GM18505 (cell line): ENCODE data around the gene TTLL1.
"Not testable (repeated sequence)": the region's sequence is repeated elsewhere in the genome, so short reads cannot be mapped to it uniquely, and the experiment has no call there.

Source experiments
- ATAC-seq: cut with Tn5 transposase; IDR thresholded peaks from one replicate; pipeline ENCODE4 v1.9.1; 2021; ENCODE audit not compliant: unreplicated experiment
- POLR2A ChIP-seq: IDR thresholded peaks from 4 replicates; pipeline ENCODE4 v1.6.1; 2011; ENCODE audit warnings: borderline replicate concordance; ENCODE audit not compliant: insufficient read depth, insufficient read length; ENCODE audit errors: extremely low read depth

Gene TTLL1

GRCh38 chr22:43060183-43060582 lies 29.0 kb downstream of the TTLL1 start:
- no peak for ATAC-seq
- no peak for TF ChIP-seq POLR2A

DNA sequence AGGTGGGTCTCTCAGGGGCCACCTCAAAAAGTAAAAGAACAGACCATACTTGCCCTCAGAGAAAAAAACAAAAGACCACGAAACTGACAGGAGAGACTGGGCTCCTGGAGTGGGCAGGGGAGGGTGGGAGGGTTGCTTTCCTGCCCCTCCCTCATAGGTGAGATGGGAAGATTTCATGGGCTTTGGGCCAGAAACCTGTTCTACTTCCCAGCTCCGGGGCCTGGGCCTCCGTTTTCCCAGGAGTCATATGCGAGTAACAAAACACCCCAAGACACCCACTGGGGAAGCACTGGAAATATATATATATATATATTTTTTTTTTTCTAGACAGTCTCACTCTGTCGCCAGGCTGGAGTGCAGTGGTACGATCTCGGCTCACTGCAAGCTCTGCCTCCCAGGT lies 31.6 kb downstream of the TTLL1 start:
- TF ChIP-seq POLR2A = no peak
- no peak for ATAC-seq

DNA sequence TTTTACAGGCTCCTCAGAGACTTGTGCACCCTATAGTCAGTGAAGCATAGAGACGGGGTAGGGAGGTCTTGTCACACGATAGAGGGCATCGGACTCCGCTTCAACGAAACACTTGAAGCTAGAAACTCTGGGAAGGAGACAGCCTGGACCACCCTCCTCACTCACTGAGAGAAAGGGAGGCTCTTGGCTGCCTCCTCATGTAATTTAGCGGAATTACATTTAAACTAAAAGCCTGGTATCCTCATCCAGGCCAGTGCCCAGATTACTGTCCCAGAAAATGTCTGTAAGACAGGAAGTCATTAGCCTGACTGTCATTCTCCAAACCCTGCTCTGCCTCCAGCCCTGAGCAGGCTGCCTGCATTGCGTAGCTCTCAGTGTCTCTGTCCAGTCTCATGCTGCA lies 36.0 kb downstream of the TTLL1 start:
- ATAC-seq = no peak
- no peak for TF ChIP-seq POLR2A

DNA sequence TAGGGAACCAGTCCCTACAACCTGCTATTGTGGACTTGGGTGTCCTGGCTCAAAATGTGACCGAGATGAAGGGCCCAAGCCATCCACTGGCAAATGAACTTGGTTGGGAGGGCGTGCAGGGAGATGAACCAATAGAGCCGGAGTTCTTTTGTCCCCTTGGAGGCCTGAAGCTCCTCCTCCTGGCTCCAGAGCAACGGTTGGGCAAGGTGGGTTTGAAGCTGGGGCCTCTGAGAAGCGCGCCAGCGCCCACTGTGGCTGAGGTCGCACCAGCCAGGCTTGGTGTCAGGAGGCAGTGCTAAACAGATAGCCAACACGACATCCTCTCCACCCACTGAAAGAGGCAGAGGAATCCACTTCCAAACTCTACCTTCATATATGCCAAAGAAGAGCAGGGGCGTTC lies 38.2 kb downstream of the TTLL1 start:
- no peak for TF ChIP-seq POLR2A
- no peak for ATAC-seq

DNA sequence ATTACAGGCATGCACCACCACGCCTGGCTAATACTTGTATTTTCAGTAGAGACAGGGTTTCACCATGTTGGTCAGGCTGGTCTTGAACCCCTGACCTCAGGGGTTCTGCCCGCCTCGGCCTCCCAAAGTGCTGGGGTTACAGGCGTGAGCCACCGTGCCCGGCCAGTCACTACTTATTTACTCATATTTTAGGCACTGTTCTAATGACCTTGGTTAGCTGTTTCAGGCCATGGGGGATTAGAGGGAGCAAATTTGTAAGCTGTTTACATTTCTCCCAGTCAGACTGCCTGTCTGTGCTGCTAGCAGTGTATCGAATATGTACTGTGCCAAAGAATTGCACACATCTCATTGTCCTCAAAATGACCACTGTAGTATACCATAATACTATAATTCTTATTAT lies 41.6 kb downstream of the TTLL1 start:
- no peak for ATAC-seq
- TF ChIP-seq POLR2A = no peak

DNA sequence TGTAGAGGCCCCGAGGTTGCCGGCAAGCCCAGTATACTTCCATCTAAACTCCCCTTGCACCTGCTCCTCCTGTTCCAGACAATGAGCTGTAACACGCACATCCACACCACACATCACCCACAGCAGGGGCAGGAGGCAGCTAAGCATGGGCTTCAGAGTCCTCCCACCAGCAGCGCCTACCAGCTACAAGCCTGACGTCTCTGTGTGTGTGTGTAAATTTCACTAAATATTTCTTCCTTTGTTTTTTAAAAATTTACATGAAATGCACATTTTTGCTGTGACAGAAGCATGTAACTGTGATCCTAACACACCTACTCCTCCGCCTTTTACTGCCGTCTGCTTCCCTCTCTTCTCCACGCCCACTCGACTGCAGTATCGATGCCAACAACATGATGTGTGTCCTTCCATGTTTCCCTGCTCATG lies 44.9 kb downstream of the TTLL1 start:
- no peak for TF ChIP-seq POLR2A
- no peak for ATAC-seq

DNA sequence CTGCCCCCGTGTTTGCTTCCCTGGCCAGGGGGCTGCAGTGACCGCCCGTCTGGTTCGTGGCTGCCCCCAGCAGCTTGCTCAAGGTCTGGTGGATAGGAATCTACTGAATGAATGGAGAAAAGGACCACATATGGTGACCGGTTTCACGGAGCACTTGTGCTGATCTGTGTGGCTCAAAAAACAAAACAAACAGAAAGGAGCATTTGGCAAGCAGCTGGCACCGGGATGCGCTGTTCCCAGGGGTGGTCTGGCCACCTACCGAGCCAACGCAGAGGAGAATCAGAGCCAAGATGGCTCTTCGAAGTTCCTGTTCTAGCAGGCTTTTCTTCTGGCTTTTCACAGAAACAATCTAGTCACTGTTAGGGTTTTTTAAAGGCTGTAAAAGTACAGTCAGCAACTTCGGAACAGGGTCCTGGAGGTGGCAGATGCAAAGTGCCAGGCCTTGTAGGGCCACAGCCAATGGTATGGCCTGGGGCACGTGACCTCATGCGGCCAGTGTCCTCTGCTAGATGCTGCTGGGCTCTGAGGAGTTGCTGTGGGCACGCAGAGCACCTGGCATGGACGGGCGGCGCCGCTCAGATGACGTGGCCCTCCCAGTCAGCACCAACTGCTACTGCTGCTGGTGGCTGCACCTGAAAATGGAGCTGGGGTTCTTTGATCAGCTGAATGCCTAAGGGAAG lies 47.0 kb downstream of the TTLL1 start:
- no peak for TF ChIP-seq POLR2A
- ATAC-seq = no peak

DNA sequence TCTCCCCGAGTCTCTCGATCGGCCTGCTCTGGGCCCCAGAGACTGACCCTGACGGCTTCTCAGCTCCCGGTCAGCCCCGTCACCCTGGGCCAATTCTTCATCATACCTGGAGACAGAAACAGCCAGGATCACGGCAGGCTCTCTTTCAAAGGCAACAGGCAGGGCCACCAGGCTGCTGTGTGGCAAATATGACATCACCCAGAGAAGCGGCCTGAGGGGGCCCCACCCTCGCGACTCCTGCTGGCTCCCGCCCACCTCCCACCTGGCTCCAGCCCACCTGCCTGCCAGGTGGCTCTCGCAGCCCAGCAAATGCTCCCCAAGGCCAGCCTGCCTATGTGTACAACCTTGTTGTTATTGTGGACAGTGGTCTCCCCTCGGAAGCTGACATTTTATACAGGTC lies 49.4 kb downstream of the TTLL1 start:
- TF ChIP-seq POLR2A = no peak
- ATAC-seq = no peak

DNA sequence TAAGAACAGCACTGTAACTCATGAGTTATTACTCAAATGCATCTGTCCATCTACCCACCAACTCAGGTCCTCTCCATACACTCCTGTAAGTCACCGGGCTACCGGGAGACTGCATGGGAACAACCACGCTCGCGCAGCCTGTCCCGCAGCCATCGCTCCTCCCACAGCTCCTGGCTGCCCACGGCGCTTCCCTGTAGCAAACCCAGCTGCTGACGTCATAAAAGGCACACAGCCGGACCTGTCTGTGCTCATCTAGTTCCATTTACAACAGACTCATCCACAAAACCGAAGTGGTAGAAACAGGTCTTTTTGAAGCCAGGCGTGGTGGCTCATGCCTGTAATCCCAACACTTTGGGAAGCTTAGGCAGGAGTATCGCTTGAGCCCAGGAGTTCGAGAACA lies 50.9 kb downstream of the TTLL1 start:
- ATAC-seq = no peak
- no peak for TF ChIP-seq POLR2A

- no peak for ATAC-seq
- no peak for TF ChIP-seq POLR2A
Measured at GRCh38 chr22:43036282-43036829, 52.8 kb downstream of the TTLL1 start.

DNA sequence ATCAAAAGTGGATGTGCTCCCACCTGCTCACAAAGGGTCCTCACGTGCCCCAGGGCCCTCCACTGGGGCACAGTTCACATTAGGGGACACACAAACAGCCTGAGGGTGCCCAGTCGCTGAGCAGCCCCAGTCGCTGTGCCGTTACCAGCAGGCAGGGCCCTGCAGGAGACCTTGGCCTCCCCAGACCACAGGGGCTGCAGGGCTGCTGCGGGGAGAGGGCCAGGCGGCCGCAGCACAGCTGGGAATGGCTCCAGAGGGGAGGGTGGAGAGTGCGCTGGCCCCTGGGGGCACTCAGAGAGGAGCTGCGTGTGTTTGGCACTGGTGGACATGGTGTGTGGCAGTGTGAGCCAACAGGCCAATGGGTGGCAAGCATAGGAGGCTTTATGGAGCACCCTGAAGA lies 53.9 kb downstream of the TTLL1 start:
- ATAC-seq = no peak
- TF ChIP-seq POLR2A = no peak

GRCh38 chr22:43031617-43032016 lies 57.6 kb downstream of the TTLL1 start:
- ATAC-seq = no peak
- TF ChIP-seq POLR2A = no peak

DNA sequence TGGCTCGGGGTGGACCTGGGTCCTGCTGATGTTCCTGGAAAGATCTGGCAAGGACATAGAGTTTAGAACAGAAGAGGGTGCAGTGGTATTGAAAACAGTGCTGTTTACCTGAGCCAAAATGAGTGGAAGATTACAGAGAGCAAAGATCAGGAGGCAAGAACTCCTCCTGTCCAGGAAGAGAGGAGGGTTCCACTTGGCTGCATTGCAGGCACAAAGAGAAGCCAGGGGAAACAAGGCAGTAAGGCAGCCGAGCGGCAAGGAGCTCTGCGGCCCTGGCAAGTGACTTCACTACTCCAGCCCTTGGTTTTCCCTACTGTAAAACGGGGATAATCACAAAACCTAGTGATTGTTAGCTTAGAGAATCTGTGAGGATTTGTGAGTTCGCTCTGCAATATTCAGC lies 70.6 kb downstream of the TTLL1 start:
- no peak for ATAC-seq
- no peak for TF ChIP-seq POLR2A

GRCh38 chr22:43017525-43018460 lies 71.4 kb downstream of the TTLL1 start:
- no peak for TF ChIP-seq POLR2A
- ATAC-seq = no peak

DNA sequence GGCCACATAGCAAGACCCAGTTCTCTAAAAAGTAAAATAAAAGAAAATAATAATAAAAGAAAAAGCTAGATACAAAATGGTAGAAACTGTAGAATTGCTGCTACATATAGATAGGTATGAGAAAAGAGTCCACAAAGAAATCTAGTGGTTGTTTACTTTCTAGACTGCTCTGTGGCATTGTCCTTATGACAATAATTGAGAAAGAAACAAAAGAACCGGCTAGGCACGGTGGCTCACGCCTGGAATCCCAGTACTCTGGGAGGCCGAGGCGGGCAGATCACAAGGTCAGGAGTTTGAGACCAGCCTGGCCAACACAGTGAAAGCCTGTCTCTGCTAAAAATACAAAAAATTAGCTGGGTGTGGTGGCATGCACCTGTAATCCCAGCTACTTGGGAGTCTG lies 73.0 kb downstream of the TTLL1 start:
- not testable (repeated sequence) for ATAC-seq
